ENCODE results near the gene APLN. TPM values are rescaled to one million over a fixed set of nuclear protein-coding genes. Genes with fewer than 3 reads are reported as not detected.

The APLN gene
- total RNA-seq, 2 experiments from 2014 or later, result 0.26 to 0.36 TPM

DNA sequence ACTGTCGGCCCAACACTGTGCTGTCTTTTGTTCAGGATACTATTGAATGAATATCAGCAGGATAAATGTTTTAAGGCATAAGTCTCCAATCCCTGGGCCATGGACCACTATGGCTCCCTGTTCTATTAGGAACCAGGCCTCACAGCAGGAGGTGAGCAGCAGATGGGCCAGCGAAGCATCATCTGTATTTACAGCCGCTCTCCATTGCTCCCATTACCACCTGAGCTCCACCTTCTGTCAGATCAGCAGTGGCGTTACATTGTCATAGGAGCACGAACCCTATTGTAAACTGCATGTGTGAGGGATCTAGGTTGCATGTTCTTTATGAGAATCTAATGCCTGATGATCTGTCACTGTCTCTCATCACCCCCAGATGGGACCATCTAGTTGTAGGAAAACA, 3.7 kb upstream of the APLN start:
- no peak for DNase-seq
- intact Hi-C loops (cut with micrococcal nuclease), result loop anchor here (5.0 kb wide), 1 partner anchor 69 kb away; no protein-coding TSS in a partner anchor
- POLR2A ChIA-PET, result interaction anchor here (0.6 kb wide), 1 partner anchor 32 kb away, joined by 3 read pairs; no protein-coding TSS in a partner anchor
- peaks cover 10% of the 10 kb centered on the region for H3K27me3 Mint-ChIP-seq
- H3K9me3 Mint-ChIP-seq, result no peaks in the 10 kb centered on the region
- CTCF ChIA-PET, result no interaction called here
- no peak overlapping the region for H3K4me3 Mint-ChIP-seq
- H3K4me1 Mint-ChIP-seq (ENCODE audit: low read depth), result peaks cover 8% of the 10 kb centered on the region
- H3K27ac Mint-ChIP-seq, result no peak overlapping the region
- H3K36me3 Mint-ChIP-seq, result no peaks in the 10 kb centered on the region

DNA sequence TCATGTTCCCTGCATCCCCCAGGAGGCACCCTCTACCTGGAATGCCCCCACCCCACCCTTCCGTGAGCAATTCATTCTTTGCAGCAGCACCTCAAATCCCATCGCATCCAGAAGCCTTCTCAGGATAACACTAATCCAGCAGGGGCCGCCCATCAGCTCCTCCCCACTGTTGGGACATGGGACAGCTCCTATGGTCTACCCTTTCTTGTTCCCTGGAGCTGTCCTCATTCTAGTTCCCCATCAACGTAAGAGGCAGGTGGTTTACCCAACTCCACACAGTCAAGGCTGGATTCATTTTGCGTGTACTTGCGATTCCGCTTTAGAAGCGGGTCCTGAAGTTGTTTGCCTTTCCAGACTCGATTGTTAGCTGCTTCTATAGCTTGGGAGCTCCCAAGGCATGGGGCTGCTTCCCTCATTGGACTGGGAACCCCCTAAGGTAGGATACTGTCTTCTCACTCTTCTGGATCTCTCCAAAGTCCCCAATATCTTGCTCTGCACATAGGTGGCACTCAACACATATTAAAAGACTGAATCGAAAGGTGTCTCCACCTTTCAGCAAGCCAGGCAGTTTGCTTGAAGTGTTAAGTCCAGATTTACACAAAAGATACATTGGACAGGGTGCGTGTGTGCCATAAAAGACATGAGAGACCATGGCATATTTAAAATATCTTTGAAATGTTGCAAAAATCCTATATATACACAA, 942 bp upstream of the APLN start:
- CTCF ChIA-PET, result interaction anchor here (1.1 to 2.3 kb wide), 9 partner anchors 19 to 424 kb away, joined by 3 to 10 read pairs (median 5); no protein-coding TSS in a partner anchor
- Mint-ChIP-seq H3K27me3 (peaks cover 15% of the 10 kb centered on the region), H3K4me1 (ENCODE audit: low read depth) (peaks cover 8% of the 10 kb centered on the region), H3K4me3 (peak overlapping the region; percentile 9), H3K36me3 (no peaks in the 10 kb centered on the region), H3K27ac (no peak overlapping the region), H3K9me3 (no peaks in the 10 kb centered on the region)
- POLR2A ChIA-PET, result no interaction called here
- DNase-seq, result no peak
- intact Hi-C loops (cut with micrococcal nuclease), result loop anchor here (5.0 kb wide), 1 partner anchor 72 kb away; no protein-coding TSS in a partner anchor

DNA sequence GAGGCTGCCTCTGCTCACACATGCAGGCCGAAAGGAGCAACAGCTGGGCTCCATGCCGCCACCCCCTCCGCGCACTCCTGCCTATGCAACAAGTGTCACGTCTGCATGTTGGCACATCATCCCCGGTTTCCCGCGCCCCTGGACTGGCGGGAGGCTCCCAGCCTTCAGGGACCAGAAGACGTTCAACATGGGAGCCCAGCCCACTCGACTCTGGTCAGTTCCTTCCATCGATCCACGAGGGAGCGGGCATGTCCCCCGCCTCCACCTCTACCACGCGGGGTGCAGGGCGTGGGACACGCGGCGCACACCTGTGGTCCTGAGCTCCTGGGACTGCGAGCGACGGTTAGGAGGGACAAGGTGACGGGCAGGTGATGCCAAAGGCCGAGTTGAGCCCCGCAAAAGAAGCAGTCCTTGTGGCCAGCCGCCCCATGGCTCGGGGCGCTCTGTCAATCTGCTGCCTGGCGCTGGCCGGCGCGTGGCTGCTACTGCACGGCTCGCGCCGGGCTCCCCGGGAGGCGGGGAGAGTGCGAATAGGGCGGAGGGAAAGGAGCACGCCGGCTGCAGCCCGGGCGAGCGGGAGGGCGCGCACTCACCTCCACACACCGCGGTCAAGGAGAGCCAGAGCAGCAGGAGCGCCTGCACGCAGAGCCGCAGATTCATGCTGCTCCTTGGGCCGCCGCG, 645 bp downstream of the APLN start:
- POLR2A ChIA-PET, result interaction anchor here (0.6 kb wide), 1 partner anchor 11 kb away, joined by 3 read pairs; no protein-coding TSS in a partner anchor
- DNase-seq, result peak; percentile 16
- H3K9me3 Mint-ChIP-seq, result no peaks in the 10 kb centered on the region
- H3K4me3 Mint-ChIP-seq, result peak overlapping the region; percentile 59
- peaks cover 8% of the 10 kb centered on the region for H3K4me1 Mint-ChIP-seq (ENCODE audit: low read depth)
- no peaks in the 10 kb centered on the region for H3K36me3 Mint-ChIP-seq
- intact Hi-C loops (cut with micrococcal nuclease), result no loop called here
- peaks cover 15% of the 10 kb centered on the region for H3K27me3 Mint-ChIP-seq
- CTCF ChIA-PET, result interaction anchor here (0.7 to 2.3 kb wide), 7 partner anchors 17 to 374 kb away, joined by 3 to 10 read pairs (median 5); no protein-coding TSS in a partner anchor
- H3K27ac Mint-ChIP-seq, result no peak overlapping the region

GRCh38 chrX:129653181-129653970, 1.4 kb downstream of the APLN start:
- Mint-ChIP-seq H3K4me3 (no peak overlapping the region), H3K9me3 (no peaks in the 10 kb centered on the region), H3K4me1 (ENCODE audit: low read depth) (peaks cover 8% of the 10 kb centered on the region), H3K27me3 (peaks cover 15% of the 10 kb centered on the region), H3K27ac (no peak overlapping the region), H3K36me3 (no peaks in the 10 kb centered on the region)
- ChIA-PET CTCF (interaction anchor here (1.1 to 2.3 kb wide), 2 partner anchors 16 to 375 kb away, joined by 4 to 10 read pairs; no protein-coding TSS in a partner anchor), POLR2A (interaction anchor here (0.6 kb wide), 1 partner anchor 10 kb away, joined by 3 read pairs; no protein-coding TSS in a partner anchor)
- intact Hi-C loops (cut with micrococcal nuclease), result no loop called here
- DNase-seq, result no peak

GRCh38 chrX:129652565-129653169, 2.1 kb downstream of the APLN start:
- no peak overlapping the region for H3K4me3 Mint-ChIP-seq
- no peak for DNase-seq
- intact Hi-C loops (cut with micrococcal nuclease), result no loop called here
- peaks cover 8% of the 10 kb centered on the region for H3K4me1 Mint-ChIP-seq (ENCODE audit: low read depth)
- no peaks in the 10 kb centered on the region for H3K9me3 Mint-ChIP-seq
- H3K36me3 Mint-ChIP-seq, result no peaks in the 10 kb centered on the region
- ChIA-PET CTCF (no interaction called here), POLR2A (no interaction called here)
- H3K27me3 Mint-ChIP-seq, result peaks cover 15% of the 10 kb centered on the region
- H3K27ac Mint-ChIP-seq, result no peak overlapping the region

DNA sequence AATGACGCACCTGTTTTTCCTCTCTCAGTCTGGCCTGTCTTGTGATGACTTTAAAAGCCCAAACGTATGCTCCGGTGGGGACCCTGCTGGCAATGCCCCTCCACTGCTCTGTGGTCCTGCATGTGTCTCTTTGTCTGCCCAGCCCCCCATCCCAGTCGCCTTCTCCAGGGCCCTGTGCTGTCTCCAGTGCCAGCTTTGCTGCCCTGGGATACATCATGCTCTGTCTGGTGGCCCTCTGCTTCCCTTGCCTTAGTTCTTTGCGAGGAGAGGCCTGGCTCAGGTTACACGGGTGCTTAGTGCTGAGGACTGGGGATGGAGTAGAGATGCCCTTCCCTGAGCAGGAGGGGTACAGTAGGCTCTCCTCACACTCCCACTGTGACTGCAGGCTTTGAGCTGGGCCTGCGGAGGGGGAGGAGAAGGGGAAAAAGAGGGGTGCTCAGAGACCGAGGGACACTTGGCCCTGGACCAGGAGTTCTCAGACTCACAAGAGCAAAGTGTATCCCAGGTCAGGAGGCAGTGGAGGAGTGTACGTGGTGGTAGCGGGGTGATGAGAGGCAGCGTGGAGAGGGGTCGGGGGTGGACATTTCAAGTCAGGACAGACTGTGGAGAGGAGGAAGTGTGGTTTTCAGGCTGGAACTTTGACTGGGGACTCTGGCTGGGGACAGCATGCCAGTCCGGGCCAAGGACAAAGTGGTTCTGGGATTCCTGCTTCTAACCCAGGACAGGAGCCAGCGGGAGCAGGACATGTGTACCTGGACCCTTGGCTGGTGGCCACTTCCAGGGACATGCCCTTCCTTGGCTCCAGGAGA, 2.8 kb downstream of the APLN start:
- Mint-ChIP-seq H3K36me3 (no peaks in the 10 kb centered on the region), H3K4me3 (no peak overlapping the region), H3K4me1 (ENCODE audit: low read depth) (peaks cover 8% of the 10 kb centered on the region), H3K27ac (no peak overlapping the region), H3K9me3 (no peaks in the 10 kb centered on the region), H3K27me3 (peaks cover 15% of the 10 kb centered on the region)
- CTCF ChIA-PET, result interaction anchor here (1.5 kb wide), 1 partner anchor 17 kb away, joined by 4 read pairs; no protein-coding TSS in a partner anchor
- POLR2A ChIA-PET, result no interaction called here
- no peak for DNase-seq
- intact Hi-C loops (cut with micrococcal nuclease), result no loop called here

- POLR2A ChIA-PET, result no interaction called here
- CTCF ChIA-PET, result interaction anchor here (1.5 kb wide), 1 partner anchor 16 kb away, joined by 4 read pairs; no protein-coding TSS in a partner anchor
- Mint-ChIP-seq H3K9me3 (no peaks in the 10 kb centered on the region), H3K27ac (no peak overlapping the region), H3K27me3 (peaks cover 15% of the 10 kb centered on the region), H3K4me1 (ENCODE audit: low read depth) (peaks cover 8% of the 10 kb centered on the region), H3K4me3 (no peak overlapping the region), H3K36me3 (no peaks in the 10 kb centered on the region)
- DNase-seq, result no peak
- intact Hi-C loops (cut with micrococcal nuclease), result no loop called here
Observed at GRCh38 chrX:129650821-129651510, 3.8 kb downstream of the APLN start.

DNA sequence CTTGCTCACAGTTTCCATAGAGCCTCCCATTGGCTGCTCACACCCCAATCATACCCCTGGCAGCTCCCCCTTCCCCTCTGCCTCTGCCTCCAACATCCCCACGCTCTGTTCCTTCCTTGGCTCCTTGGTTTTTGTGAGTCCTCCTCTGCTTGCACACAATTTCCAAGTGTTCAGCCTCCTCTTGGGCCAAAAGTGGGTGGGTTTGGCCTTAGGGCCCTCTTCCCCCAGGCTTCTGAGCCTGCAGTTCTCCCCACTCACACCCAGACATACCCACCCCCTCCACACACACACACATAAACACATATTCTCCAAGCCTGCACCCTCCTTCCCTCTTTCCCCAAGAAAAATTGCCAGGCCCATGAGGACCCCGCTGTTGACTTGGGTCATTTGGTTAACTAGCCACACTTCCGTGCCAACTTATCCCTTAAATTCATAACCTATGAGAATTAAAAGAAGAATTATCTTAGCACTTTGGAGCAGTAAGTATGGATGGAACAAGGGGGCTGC, 4.5 kb downstream of the APLN start:
- Mint-ChIP-seq H3K4me3 (no peak overlapping the region), H3K27ac (no peak overlapping the region), H3K4me1 (ENCODE audit: low read depth) (peaks cover 2% of the 10 kb centered on the region), H3K27me3 (peaks cover 7% of the 10 kb centered on the region), H3K9me3 (no peaks in the 10 kb centered on the region), H3K36me3 (no peaks in the 10 kb centered on the region)
- intact Hi-C loops (cut with micrococcal nuclease), result no loop called here
- POLR2A ChIA-PET, result no interaction called here
- CTCF ChIA-PET, result interaction anchor here (1.5 kb wide), 1 partner anchor 15 kb away, joined by 4 read pairs; no protein-coding TSS in a partner anchor
- no peak for DNase-seq

GRCh38 chrX:129649268-129650182, 5.2 kb downstream of the APLN start:
- intact Hi-C loops (cut with micrococcal nuclease), result no loop called here
- POLR2A ChIA-PET, result no interaction called here
- DNase-seq, result no peak
- Mint-ChIP-seq H3K4me1 (ENCODE audit: low read depth) (no peaks in the 10 kb centered on the region), H3K27ac (no peak overlapping the region), H3K4me3 (no peak overlapping the region), H3K9me3 (no peaks in the 10 kb centered on the region), H3K36me3 (no peaks in the 10 kb centered on the region), H3K27me3 (peaks cover 7% of the 10 kb centered on the region)
- CTCF ChIA-PET, result no interaction called here

Data from activated CD4-positive, alpha-beta memory T cell treated with anti-CD3 and anti-CD28 coated beads for 36 hours (primary cell).